ENCODE measurements around the gene GPC3. TPM values are rescaled to one million over a fixed set of nuclear protein-coding genes. Genes with fewer than 3 reads are reported as not detected.

Gene GPC3
- total RNA-seq, 2 donors from 2014 or later: 2.7 to 5.2 TPM

DNA sequence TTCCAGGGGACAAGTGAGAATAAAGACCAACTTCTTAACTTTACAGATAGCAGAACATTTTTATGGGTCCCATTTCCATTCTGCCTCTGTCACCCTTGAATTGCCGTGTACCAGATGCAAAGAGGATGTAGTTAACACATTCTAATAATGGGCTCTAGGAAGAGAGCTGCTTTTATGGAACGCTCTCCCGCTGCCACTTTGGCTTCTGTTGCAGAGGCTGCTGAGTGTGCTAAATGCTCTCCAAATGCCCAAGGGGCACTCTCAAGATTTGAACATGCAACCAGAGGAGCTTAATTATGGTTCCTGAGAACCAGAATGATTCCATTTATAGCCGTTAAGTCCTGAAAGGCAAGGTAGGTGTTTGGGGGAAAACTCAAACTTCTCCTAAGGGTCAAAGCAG, 28.1 kb upstream of the GPC3 start:
- H3K27ac ChIP-seq: no peak overlapping the region
- no peaks in the 10 kb centered on the region for H3K9me3 ChIP-seq
- H3K27me3 ChIP-seq (replicated peaks; ENCODE audit: insufficient read depth): no peaks in the 10 kb centered on the region
- no peaks in the 10 kb centered on the region for H3K4me1 ChIP-seq (replicated peaks)
- no peak for DNase-seq (ENCODE audit: low spot score)
- no peak overlapping the region for H3K4me3 ChIP-seq
- no peaks in the 10 kb centered on the region for H3K36me3 ChIP-seq
- intact Hi-C loops (cut with DNase I): no loop called here
- 53% methylated on average over 4 of the region's 4 CpGs for WGBS
- TF ChIP-seq POLR2A (IDR thresholded peaks at IDR 0.05) (no peak), POLR2AphosphoS5 (IDR thresholded peaks at IDR 0.05) (no peak)
- TF ChIP-seq, protein P1, sequence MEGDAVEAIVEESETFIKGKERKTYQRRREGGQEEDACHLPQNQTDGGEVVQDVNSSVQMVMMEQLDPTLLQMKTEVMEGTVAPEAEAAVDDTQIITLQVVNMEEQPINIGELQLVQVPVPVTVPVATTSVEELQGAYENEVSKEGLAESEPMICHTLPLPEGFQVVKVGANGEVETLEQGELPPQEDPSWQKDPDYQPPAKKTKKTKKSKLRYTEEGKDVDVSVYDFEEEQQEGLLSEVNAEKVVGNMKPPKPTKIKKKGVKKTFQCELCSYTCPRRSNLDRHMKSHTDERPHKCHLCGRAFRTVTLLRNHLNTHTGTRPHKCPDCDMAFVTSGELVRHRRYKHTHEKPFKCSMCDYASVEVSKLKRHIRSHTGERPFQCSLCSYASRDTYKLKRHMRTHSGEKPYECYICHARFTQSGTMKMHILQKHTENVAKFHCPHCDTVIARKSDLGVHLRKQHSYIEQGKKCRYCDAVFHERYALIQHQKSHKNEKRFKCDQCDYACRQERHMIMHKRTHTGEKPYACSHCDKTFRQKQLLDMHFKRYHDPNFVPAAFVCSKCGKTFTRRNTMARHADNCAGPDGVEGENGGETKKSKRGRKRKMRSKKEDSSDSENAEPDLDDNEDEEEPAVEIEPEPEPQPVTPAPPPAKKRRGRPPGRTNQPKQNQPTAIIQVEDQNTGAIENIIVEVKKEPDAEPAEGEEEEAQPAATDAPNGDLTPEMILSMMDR (IDR thresholded peaks at IDR 0.05): no peak

DNA sequence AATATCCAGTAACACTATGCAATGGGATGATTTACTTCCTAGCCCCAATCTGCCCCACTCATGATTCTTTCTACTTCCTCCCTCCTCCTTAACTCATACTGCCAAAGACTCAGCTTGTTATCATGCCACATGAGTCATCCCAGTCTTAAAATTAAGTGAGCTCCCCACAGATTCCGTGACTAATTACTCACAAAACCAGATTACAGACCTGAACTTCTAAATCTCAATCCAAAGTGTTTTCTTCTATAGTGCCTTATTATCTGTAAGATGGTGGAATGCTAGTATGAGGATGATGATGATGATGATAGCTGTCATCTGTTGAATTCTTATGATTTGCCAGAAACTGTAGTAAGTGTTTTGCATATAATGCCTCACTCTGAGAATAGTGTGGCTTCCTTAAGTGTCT, 27.7 kb upstream of the GPC3 start:
- TF ChIP-seq POLR2A (IDR thresholded peaks at IDR 0.05) (no peak), POLR2AphosphoS5 (IDR thresholded peaks at IDR 0.05) (no peak)
- TF ChIP-seq, protein P1 (IDR thresholded peaks at IDR 0.05): no peak
- Histone ChIP-seq H3K9me3 (no peaks in the 10 kb centered on the region), H3K36me3 (no peaks in the 10 kb centered on the region), H3K4me1 (replicated peaks) (no peaks in the 10 kb centered on the region), H3K27ac (no peak overlapping the region), H3K4me3 (no peak overlapping the region), H3K27me3 (replicated peaks; ENCODE audit: insufficient read depth) (no peaks in the 10 kb centered on the region)
- DNase-seq (ENCODE audit: low spot score): no peak
- WGBS: 44% methylated on average over 1 of the region's 1 CpG
- intact Hi-C loops (cut with DNase I): no loop called here

DNA sequence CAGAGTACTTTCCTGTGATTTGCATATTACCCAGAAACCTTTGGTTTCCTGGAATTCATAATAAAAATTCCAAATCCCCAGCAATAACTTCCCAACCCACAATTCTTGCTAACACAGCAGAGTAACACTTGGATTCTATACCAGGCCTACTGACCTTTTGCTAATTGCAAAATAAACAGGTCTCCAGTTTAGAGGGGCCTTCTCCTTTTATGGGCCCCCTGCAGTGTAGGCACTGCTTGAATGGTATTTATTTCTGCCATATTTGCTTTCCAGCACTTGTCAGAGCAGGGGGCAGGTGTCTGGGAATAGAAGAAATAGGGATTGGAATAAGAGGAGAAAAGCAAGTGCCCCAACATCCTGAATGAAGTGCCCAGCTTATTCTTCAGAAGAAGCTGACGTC, 25.3 kb upstream of the GPC3 start:
- TF ChIP-seq POLR2A (IDR thresholded peaks at IDR 0.05) (no peak), POLR2AphosphoS5 (IDR thresholded peaks at IDR 0.05) (no peak)
- TF ChIP-seq, protein P1 (IDR thresholded peaks at IDR 0.05): no peak
- H3K4me1 ChIP-seq (replicated peaks): no peaks in the 10 kb centered on the region
- H3K9me3 ChIP-seq: no peaks in the 10 kb centered on the region
- no peak overlapping the region for H3K4me3 ChIP-seq
- WGBS: 90% methylated on average over 1 of the region's 1 CpG
- H3K36me3 ChIP-seq: no peaks in the 10 kb centered on the region
- DNase-seq (ENCODE audit: low spot score): no peak
- intact Hi-C loops (cut with DNase I): no loop called here
- H3K27ac ChIP-seq: no peak overlapping the region
- no peaks in the 10 kb centered on the region for H3K27me3 ChIP-seq (replicated peaks; ENCODE audit: insufficient read depth)

DNA sequence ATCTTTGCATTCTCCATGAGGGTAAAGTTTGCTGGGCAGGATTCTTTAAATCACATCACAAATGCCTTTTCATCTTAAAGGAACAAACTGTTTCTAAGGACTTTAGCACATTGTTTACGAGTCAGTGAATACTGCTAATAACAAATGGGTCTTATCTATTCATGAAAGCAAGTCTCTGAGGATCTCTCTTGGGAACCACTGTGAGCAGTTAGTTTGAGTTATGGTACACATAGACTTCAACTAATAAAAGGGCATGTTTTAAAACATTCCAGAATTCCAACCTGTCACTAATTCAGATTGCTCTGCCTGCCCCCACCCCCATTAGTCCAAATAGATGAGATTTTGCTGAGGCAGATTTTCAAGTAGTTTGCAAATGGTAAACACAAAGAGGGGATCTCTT, 22.3 kb upstream of the GPC3 start:
- WGBS: 0% methylated on average over 1 of the region's 1 CpG

More for the DNA sequence above, 22.3 kb upstream of the GPC3 start:
- H3K27me3 ChIP-seq (replicated peaks; ENCODE audit: insufficient read depth): no peaks in the 10 kb centered on the region
- no peak for DNase-seq (ENCODE audit: low spot score)
- no peaks in the 10 kb centered on the region for H3K9me3 ChIP-seq
- no peaks in the 10 kb centered on the region for H3K4me1 ChIP-seq (replicated peaks)
- no peak overlapping the region for H3K27ac ChIP-seq
- TF ChIP-seq POLR2A (IDR thresholded peaks at IDR 0.05) (no peak), POLR2AphosphoS5 (IDR thresholded peaks at IDR 0.05) (no peak)
- TF ChIP-seq, protein P1 (IDR thresholded peaks at IDR 0.05): no peak
- no peaks in the 10 kb centered on the region for H3K36me3 ChIP-seq
- no peak overlapping the region for H3K4me3 ChIP-seq
- intact Hi-C loops (cut with DNase I): no loop called here
